Measurements from ENCODE around the gene GKAP1.
A peak's percentile ranks its signal among the peaks of the same experiment; 100 is the strongest.
"Not testable (repeated sequence)": the region's sequence is repeated elsewhere in the genome, so short reads cannot be mapped to it uniquely, and the experiment has no call there.

Gene GKAP1
- 12.9 to 13.0 reads per million in 2 donors for total RNA-seq

DNA sequence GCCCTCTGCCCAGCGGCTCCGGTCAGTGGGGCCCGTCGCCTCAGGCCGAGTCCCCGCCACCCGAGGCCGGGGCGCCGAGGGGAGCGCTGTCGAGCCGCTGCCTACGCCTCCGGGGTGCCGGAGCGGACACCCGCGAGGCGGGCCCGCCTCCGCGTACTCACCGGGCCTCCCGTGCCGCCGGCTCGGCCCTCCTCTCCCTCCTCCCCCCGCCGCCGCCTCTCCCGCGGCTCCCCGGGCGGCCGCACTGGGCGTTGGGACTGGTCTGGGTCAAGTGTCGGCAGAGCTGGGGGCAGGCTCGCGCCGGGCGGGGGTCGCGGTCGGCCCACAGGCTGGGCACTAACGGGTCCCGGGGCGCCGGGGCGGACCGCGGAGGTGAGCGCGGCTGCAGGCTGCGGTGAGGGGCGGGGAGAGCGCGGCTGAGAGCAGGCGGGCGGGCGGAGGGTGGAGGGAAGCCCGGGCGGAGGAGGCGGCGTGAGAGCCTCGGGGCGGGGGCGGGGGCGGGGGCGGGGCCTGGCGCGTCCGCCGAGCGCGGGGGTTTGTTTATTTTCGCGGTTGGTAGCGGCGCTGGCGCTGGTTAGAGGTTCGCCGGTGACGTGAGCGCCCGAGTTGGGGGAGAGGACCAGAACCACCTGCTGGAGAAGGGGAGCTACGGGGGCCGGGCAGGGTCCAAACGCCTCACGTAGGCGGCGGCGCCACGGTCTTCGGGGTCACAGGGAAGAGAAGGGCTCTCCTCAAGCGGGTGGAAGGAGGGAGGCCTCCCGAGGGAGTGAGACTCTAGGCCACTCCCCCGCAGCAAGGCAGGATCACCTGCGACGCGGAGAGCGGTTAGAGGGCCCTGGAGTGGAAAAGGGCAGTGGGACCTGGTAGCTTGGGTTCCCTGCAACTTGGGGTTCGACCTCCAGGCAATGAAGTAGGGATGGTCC, at the start of gene GKAP1:
GKAP1 (minus strand) TSS at position 414 of the 923 bp plus-strand sequence. CDS start 11,252 bp downstream, outside the sequence.
- DNase-seq, result peak; percentile 77

DNA sequence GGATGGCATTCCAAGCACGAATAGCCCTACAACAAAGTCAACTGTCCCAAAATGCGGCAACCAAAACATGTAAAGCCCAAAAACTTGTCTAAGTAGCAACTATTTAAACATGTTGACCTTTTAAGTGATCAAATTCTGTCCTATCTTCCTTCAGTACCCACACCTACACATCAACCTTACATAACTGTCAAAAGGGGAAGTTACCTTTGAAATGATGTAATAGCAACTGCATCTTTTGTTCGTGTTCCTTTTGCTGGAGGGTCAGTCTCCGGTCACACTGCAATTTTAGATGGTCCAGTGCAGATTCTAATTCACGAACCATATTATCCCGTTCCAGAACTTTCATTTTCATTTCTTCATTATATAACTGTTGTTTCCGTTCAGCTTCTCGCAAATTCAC, 32.3 kb upstream of the GKAP1 start:
- DNase-seq, result not testable (repeated sequence)

DNA sequence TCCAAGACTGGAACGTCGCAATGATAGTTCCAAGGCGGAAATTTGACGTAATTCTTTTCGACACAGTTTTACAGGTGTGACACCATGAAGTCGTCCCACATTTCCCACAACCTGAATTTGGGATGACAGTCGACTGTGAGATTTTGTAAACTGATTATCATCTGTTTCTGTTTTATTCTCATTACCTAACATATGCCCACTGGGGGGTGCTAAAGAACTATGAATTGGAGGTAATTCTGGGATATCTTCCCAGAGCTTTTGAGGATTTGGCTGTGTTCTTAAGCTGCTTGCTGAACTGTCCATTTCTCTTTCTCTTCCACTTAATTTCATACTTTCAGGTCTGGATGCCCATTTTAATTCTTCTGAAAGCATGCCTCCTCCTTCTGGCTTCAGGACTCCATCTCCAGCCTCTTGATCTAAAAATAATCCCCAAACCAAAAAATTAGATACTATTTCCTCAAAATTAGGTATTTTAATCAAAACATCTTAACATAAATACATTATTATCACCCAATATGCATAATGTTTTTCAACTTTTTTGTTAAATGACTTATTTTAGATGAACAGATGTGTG, 19.6 kb upstream of the GKAP1 start:
- not testable (repeated sequence) for DNase-seq

DNA sequence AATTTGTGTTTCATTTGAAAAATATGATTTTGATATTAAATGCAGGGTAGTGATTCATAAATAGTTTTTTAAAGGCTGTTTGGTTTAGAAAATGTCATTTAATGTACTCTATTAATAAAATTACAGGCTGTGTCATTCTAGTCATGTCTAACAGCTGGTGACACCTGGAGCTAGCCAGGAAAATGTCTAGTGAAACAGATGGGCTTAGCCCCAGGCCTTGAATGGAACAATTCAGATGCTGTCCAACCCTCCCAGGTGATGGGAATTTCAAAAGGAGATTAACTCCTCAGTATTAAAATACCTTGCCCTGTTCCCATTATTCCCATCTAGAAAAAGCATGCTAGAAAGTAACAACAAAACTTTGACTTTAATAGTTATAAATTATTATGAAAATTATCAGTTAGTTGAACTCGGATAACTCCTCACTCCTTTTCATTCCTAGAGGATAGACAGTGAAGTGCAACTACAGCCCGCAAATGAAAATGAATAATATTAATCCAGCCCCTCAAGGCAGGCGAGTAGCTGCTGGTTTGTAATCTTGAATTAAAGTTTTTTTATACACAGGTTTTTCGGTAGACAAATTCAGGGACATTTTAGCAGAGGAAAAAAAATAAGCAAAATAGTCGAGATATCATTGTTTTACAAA, 13.0 kb upstream of the GKAP1 start:
- not testable (repeated sequence) for DNase-seq

DNA sequence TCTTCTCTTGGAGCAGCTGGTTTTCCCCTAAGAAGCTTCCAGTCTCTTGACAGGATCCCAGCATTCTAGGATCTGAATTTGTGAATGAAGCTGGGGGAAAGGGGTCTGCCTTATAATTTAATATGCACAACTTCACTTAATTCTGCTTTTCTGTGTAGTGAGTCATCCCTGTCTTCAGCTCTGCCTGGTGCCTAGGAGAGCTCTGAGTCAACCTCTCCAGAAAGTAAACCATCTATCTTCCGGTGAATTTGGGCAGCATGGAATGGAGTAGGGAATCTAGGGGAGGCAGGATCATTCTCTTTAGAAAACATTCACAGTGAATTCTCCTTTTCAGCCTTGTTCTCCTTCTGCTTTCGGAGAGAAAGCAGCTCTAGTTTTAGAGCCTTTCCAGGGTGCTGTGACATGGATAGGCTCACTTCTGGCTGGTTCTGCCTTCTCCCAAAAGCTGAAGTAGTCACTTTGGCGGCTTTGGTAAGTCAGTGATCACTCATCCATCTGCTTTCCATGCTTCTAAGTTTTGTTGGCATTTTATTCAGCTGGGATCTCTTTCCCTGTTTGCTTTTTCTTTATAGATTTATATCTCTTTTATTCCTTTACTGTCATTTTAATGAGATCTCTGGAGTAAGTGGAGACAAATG, 7.5 kb upstream of the GKAP1 start:
- DNase-seq, result not testable (repeated sequence)

DNA sequence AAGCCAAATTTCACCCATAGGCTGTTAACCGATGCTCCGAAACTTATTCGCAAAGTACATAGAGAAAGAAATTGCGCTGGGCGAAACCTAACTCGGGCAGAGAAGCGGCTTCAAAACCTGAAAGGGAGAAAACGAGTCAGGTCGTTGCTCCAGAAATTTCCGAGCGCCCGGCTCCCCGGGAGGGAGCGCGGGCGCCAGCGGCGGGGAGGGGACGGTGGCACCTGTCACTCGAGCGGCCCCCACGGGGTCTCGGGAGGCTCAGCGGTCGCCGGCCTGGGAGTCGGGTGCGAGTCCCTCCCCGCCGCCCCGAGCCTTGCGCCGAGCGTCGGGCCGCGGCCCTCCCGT, 586 bp downstream of the GKAP1 start:
- not testable (repeated sequence) for DNase-seq

DNA sequence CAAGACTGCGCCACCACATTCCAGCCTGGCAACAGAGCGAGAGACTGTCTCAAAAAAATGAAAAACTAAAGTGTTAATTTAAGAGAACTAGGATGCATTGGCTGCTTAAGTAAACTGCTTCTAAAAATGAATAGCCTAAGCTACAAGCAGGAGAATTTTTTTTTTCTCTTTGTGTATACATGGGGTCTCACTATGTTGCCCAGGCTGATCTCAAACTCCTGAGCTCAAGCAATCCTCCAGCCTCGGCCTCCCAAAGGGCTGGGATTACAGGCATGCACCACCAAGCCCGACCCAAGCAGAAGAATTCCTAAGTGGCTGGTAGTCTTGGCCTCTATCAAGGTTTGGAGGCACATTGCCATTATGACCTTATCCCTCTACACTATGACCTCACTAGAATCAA, 2.4 kb downstream of the GKAP1 start:
- not testable (repeated sequence) for DNase-seq

DNA sequence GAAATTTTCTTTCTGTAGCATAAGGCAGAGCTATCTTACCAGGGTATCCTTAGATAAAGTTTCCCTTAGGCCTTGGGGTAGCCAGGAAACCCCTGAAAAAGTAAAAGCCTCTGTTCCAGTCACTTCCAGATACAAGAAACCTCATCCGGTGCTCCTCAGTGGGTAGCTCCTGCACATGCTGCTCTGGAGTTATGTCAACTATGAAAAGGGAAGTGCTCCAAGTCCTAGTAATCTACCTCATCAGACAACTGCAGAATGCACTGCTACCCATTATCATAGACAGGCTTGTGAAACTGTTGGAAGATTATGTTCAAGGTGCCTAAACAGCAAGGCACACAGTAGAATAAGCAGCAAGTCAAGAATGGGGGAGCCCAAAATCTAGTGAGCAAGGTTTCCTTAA, 8.4 kb downstream of the GKAP1 start:
- DNase-seq, result not testable (repeated sequence)

DNA sequence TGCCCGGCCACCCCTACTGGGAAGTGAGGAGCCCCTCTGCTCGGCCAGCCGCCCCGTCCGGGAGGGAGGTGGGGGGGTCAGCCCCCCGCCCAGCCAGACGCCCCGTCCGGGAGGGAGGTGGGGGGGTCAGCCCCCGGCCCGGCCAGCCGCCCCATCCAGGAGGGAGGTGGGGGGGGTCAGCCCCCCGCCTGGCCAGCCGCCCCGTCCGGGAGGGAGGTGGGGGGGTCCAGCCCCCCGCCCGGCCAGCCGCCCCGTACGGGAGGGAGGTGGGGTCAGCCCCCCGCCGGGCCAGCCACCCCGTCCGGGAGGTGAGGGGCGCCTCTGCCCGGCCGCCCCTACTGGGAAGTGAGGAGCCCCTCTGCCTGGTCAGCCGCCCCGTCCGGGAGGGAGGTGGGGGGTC, 13.1 kb downstream of the GKAP1 start:
- not testable (repeated sequence) for DNase-seq

DNA sequence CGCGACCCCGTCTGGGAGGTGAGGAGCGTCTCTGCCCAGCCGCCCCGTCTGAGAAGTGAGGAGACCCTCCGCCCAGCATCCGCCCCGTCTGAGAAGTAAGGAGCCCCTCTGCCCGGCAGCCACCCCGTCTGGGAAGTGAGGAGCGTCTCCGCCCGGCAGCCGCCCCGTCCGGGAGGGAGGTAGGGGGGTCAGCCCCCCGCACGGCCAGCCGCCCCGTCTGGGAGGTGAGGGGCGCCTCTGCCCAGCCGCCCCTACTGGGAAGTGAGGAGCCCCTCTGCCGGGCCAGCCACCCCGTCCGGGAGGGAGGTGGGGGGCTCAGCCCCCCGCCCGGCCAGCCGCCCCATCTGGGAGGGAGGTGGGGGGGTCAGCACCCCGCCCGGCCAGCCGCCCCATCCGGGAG, 13.6 kb downstream of the GKAP1 start:
- DNase-seq, result not testable (repeated sequence)

DNA sequence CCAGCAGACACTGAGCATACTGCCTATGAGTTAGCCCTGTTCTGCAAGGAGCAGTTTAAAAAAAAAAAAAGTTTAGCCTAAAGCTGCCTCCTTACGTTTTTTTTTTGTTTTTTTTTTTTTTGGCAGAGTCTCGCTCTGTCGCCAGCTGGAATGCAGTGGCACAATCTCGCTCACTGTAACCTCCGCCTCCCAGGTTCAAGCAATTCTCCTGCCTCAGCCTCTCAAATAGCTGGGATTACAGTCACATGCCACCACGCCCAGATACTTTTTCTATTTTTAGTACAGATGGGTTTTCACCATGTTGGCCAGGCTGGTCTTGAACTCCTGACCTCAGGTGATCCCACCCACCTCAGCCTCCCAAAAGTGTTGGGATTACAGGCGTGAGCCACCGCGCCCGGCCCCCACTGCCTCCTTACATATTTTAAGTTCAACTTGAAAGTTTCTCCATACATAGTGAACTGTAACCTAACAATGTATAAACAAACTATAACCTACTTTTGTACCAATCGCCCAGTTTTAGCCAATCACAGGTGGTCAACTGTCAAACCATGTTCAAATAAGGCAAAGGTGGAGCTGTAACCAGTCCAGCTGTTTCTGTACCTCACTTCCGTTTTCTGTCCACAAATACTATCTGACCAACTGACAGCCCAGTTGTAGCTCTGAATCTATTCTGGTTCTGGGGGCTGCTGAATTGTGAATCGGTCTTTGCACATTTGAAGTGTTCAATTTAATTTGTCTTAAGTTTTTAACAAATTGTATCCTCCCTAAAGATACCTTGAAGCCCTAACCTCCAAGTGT, 17.1 kb downstream of the GKAP1 start:
- no peak for DNase-seq

DNA sequence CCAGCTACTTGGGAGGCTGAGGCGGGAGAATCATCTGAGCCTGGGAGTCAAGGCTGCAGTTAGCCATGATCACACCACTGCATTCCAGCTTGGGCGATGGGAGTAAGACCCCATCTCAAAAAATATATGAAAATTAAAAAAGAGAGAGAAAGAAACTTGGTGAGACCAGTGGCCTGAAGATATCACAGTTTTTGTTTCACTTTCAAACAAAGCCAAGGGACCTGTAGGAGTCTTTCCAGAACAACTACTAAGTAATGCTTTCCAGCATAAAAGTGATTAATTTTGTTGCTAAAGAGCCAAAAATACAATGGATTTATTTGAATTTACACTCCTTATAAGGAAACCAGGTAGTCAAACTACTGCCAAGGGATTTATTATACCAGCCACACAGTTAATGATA, 23.5 kb downstream of the GKAP1 start:
- no peak for DNase-seq

DNA sequence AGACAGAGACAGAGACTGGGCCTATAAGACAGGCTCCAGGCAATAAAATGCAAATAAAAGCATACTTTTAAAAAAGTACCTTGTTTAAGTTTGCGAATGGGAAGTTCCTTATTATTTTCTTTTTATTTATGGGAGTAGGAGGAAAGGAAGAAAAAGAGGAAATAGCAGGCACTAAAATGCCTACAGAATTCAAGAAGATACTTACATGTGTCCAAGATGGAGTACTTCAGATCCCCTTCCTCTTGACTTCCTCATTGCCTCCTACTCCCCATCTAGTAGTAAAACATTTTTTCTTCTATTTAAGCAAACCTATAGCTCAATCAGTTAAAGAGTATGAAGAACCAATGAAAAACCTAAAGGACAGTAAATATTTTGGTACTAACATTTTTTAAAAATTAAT, 24.8 kb downstream of the GKAP1 start:
- DNase-seq, result no peak

DNA sequence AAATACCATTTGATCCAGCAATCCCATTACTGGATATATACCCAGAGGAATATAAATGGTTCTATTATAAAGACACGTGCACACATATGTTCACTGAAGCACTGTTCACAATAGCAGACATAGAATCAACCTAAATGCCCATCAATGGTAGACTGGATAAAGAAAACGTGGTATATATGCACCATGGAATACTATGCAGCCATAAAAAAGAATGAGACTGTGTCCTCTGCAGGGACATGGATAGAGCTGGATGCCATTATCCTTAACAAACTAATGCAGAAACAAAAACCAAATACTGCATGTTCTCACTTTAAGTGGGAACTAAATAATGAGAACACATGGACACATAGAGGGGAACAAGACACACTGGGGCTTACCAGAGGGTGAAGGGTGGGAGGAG, 39.4 kb downstream of the GKAP1 start:
- DNase-seq, result no peak

DNA sequence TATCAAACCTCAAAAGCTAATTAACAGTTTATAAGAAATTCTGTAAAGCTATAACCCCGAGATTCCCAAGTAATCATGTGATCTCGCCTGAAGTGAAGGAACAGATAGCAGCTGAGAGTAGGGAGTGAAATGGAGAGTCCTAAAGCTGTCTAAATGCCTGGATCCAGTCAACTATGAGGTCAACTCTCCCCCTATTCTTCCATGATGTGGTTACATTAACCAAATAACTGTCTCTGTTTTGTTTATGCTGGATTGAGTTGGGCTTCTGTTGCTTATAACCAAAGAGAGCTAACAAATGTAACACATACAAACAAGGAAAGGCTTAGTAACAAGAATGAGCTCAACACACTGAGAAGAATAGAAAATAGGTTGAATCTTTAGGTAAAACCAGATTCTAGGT, 41.6 kb downstream of the GKAP1 start:
- DNase-seq, result no peak

DNA sequence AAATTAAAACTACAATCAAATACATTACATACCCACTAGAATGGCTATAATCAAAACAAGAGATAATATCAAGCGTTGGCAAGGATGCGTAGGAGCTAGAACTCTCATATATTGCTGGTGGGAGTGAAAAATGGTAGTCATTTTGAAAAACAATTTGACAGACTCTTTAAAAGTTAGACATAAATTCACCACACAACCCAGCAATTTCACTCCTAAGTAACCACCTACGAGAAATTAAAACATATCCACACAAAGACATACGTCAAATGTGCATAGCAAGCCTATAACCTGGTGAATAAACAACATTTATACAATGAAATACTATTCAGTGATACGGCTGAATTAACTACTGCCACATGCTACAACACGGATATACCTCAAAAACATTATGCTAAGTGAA, 44.7 kb downstream of the GKAP1 start:
- DNase-seq, result no peak

DNA sequence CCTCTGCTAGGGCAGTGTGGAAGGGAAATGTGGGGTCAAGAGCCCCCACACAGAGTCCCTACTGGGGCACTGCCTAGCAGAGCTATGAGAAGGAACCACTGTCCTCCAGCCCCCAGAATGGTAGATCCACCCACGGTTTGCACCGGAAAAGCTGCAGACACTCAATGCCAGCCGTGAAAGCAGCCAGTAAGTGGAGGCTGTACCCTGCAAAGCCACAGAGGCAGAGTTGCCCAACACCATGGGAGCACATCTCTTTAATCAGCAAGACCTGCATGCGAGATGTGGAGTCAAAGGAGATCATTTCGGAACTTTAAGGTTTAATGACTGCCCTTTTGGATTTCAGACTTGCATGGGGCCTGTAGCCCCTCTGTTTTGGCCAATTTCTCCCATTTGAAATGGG, 52.2 kb downstream of the GKAP1 start:
- DNase-seq, result no peak

DNA sequence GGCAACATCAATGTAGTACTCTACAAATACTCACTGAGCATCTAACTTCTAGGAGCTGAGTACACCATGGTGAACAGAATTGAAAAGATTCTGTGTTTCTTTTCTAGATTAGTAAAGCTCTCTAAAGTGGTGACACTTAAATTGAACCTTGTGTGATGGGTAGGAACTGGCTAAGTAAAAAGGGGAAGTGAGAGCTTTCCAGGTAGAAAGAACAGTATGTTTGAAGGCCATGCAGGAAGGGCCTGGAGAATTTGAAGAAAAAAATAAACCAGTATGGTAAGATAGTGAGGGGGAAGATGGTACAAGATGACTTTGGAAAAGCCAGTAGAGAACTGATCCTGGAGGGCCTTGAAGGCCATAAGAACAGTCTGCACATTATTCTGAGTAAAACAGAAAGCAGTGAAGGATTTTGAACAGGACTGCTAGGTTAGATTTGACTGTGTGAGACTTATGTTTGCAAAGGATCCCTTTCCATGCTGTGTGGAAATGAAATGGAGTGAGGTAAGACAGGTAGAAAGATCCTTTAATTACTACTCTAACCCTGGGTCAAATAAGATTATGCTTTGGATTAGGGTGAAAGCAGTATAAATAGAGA, 63.1 kb downstream of the GKAP1 start:
- DNase-seq, result no peak

DNA sequence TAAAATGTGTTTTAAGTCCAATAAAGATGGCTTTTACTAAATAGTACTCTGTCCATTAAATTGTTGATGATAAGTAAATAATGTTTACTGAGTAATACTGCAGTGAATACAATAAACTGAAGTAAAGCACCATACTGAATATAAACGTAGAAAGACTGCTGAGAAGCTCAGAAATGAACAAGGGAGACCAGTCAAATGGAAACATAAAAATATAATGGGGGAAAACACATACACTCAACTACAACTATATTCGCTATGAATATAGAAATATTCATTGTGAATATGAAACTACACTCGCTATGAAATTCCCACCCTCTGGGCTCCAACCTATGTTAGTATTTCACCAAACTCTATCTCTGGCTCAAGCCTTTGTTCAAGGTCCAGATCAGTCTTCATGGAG, 67.9 kb downstream of the GKAP1 start:
- no peak for DNase-seq

DNA sequence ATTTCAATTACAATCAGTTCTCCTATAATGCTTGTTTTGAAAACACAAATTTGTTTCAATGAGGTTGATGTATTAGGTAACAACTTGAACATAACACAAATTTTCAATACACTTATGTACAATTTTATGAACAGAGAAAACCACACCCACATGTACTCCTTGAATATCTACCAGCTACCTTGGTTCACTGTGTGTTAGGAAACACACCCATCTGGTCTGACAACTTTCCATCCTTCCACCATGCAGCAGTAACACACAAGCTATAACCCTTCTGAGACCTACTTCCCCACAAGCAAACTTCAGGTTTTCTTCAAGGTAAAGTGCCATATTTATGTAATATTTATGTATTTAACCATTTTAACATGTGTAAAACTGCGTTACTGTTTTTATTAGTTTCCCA, 73.4 kb downstream of the GKAP1 start:
- DNase-seq, result no peak

DNA sequence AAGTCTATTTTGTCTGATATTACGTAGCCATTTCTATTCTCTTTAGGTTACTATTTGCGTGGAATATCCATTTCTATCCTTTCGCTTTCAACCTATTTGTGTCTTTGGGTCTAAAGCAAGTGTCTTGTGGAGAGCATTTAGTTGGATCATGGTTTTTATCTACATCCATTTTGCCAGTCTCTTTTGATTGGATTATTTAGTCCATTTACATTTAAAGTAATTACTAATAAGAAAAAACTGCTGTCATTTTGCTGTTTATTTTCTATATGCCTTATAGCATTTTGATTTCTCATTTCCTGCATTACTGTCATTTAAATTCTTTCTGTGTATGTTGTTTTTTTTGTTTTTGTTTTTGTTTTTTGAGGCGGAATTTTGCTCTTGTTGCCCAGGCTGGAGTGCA, 83.8 kb downstream of the GKAP1 start:
- DNase-seq, result no peak
